ENCODE results near the gene TBX5. TPM values are rescaled to one million over a fixed set of nuclear protein-coding genes. Genes with fewer than 3 reads are reported as not detected.

Gene TBX5
- total and polyA plus RNA-seq, 2 donors (not counting 1 experiment from before 2014, with no cell fraction given), result not detected

- H3K27me3 ChIP-seq (replicated peaks in 1 of 4; ENCODE audit: control extremely low read depth in 1 of 4, control insufficient read depth in 3 of 4, insufficient read depth in 4 of 4, low read length in 3 of 4), result peaks cover 0 to under 1% (median 0%) of the 10 kb centered on the region in 4 experiments
- H3K36me3 ChIP-seq (replicated peaks in 1 of 2; ENCODE audit: control extremely low read depth in 1 of 2, control insufficient read depth in 1 of 2, extremely low read depth in 1 of 2, insufficient read depth in 2 of 2, low read length in 1 of 2), result no peaks in the 10 kb centered on the region
- DNase-seq (no peak), ATAC-seq (ENCODE audit: low read depth) (no peak)
- intact Hi-C loops (cut with micrococcal nuclease), result no loop called here
- Mint-ChIP-seq H3K27ac (no peak overlapping the region), H3K4me1 (no peaks in the 10 kb centered on the region), H3K27me3 (peaks cover 25% of the 10 kb centered on the region), H3K9me3 (ENCODE audit: insufficient read depth) (no peaks in the 10 kb centered on the region), H3K4me3 (no peak overlapping the region)
- H3K4me3 ChIP-seq (ENCODE audit: control extremely low read depth in 1 of 5, extremely low read depth in 1 of 5, insufficient read depth in 1 of 5, low read depth in 2 of 5, low read length in 4 of 5), result no peak overlapping the region
- no peaks in the 10 kb centered on the region for H3K4me1 ChIP-seq (ENCODE audit: control insufficient read depth in 2 of 2, insufficient read depth in 2 of 2, low read length in 2 of 2)
- CTCF ChIA-PET, result no interaction called here
- no peaks in the 10 kb centered on the region for H4K20me1 ChIP-seq (ENCODE audit: control insufficient read depth, insufficient read depth, low read length, poor library complexity, severe bottlenecking)
- no peak for TF ChIP-seq EZH2 (IDR thresholded peaks at IDR 0.05; ENCODE audit: borderline replicate concordance, insufficient read depth, low read depth, low read length, poor library complexity, severe bottlenecking)
- TF ChIP-seq CTCF (IDR thresholded peaks at IDR 0.05), result no peak
- H3K4me2 ChIP-seq (replicated peaks; ENCODE audit: low read depth, low read length, poor library complexity, severe bottlenecking), result no peak overlapping the region
- H3K79me2 ChIP-seq (ENCODE audit: control insufficient read depth, insufficient read depth, low read length), result no peaks in the 10 kb centered on the region
- peaks cover 0 to 2% (median 0%) of the 10 kb centered on the region in 3 donors for H3K9me3 ChIP-seq (ENCODE audit: control extremely low read depth in 1 of 3, control insufficient read depth in 2 of 3, insufficient read depth in 1 of 3, low read length in 2 of 3)
- WGBS (ENCODE audit: insufficient coverage), result 67% methylated on average over 1 of the region's 4 CpGs
- POLR2A ChIA-PET, result no interaction called here
- H3K27ac ChIP-seq (ENCODE audit: low read length in 2 of 2), result no peak overlapping the region
- H3K9ac ChIP-seq (ENCODE audit: low read length), result no peak overlapping the region
- H2AFZ ChIP-seq (ENCODE audit: insufficient read depth, low read depth, low read length, poor library complexity, severe bottlenecking), result no peak overlapping the region
Observed at GRCh38 chr12:114430306-114430705, 24.4 kb upstream of the TBX5 start.

DNA sequence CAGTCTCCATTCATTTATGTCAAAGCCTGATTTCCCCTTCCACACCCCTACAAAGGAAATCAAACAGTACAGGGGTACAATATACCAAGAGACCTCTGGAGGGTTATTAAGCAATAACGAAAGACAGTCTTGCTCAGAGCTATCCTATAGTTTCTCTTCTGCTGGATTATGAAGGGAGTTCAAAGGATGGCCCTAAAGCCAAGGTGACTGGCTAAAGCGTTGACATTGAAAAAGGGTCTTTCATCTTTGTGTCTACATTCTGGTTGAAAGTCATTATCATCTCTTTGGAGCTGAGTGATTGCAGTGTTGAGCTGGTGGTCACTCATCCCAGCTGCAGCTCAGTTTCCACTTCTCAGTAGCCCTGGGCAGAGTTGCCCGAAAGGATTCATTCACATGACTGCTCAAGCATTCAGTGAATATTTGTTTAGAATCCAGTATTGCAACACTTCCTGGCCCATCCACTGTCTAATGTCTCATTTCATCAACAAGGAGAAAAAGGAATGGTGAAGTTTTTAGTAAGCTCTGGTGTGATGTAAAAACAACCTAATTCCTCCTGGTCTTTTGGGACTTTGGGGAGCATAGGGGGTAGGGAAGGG is 19.2 kb upstream of the TBX5 start:
- ATAC-seq (ENCODE audit: low read depth), result no peak
- no CpG with 5 or more reads among the region's 3 CpGs for WGBS (ENCODE audit: insufficient coverage)
- Histone ChIP-seq H3K4me3 (ENCODE audit: control extremely low read depth in 1 of 5, extremely low read depth in 1 of 5, insufficient read depth in 1 of 5, low read depth in 2 of 5, low read length in 4 of 5) (no peak overlapping the region), H3K36me3 (replicated peaks in 1 of 2; ENCODE audit: control extremely low read depth in 1 of 2, control insufficient read depth in 1 of 2, extremely low read depth in 1 of 2, insufficient read depth in 2 of 2, low read length in 1 of 2) (no peaks in the 10 kb centered on the region), H3K9me3 (ENCODE audit: control extremely low read depth in 1 of 3, control insufficient read depth in 2 of 3, insufficient read depth in 1 of 3, low read length in 2 of 3) (peaks cover 0 to 3% (median 0%) of the 10 kb centered on the region in 3 donors), H3K9ac (ENCODE audit: low read length) (no peak overlapping the region), H3K4me1 (ENCODE audit: control insufficient read depth in 2 of 2, insufficient read depth in 2 of 2, low read length in 2 of 2) (no peaks in the 10 kb centered on the region), H3K27me3 (replicated peaks in 1 of 4; ENCODE audit: control extremely low read depth in 1 of 4, control insufficient read depth in 3 of 4, insufficient read depth in 4 of 4, low read length in 3 of 4) (peaks cover 0 to 11% (median 0%) of the 10 kb centered on the region in 4 experiments), H3K4me2 (replicated peaks; ENCODE audit: low read depth, low read length, poor library complexity, severe bottlenecking) (no peak overlapping the region), H3K27ac (ENCODE audit: low read length in 2 of 2) (no peak overlapping the region), H2AFZ (ENCODE audit: insufficient read depth, low read depth, low read length, poor library complexity, severe bottlenecking) (no peak overlapping the region), H3K79me2 (ENCODE audit: control insufficient read depth, insufficient read depth, low read length) (no peaks in the 10 kb centered on the region), H4K20me1 (ENCODE audit: control insufficient read depth, insufficient read depth, low read length, poor library complexity, severe bottlenecking) (no peaks in the 10 kb centered on the region)
- Mint-ChIP-seq H3K9me3 (ENCODE audit: insufficient read depth) (no peaks in the 10 kb centered on the region), H3K27me3 (peaks cover 48% of the 10 kb centered on the region), H3K4me3 (no peak overlapping the region), H3K4me1 (no peaks in the 10 kb centered on the region), H3K27ac (no peak overlapping the region)
- CTCF ChIA-PET, result no interaction called here
- DNase-seq, result no peak
- no peak for TF ChIP-seq CTCF (IDR thresholded peaks at IDR 0.05)
- no peak for TF ChIP-seq EZH2 (IDR thresholded peaks at IDR 0.05; ENCODE audit: borderline replicate concordance, insufficient read depth, low read depth, low read length, poor library complexity, severe bottlenecking)
- intact Hi-C loops (cut with micrococcal nuclease), result no loop called here
- POLR2A ChIA-PET, result no interaction called here

All from B cell (primary cell).